Activated gamma-delta T cell treated with Interleukin-2 at 50 U/mL for 16 hours (primary cell): Measurements from ENCODE around the gene DDX53.

Experiments used
- DNase-seq: peaks from one replicate; pipeline ENCODE4 v3.0.0-alpha.2; 2020

The DDX53 gene

DNA sequence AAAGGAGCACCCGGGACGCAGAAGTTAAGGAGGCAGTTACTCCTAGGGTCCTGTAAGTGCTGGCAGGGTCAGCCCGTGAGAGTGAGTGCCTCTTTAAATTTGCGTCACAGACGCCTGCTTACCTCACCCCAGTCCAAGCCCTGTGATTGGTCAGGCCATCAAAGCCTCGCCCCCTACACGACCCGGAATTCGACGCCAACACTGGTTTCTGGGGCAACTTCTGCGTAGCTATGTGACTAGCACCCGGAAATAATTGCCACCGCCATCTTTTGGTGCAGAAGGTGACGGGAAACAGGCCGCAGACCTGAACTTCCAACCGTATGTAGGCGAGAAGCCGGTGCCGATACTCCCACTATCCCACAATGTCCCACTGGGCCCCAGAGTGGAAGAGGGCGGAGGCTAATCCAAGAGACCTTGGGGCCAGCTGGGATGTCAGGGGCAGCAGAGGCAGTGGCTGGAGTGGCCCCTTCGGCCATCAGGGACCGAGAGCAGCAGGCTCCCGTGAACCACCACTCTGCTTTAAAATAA, at the start of gene DDX53:
Gene DDX53, plus strand, starts transcription at position 265 of the 528 bp plus-strand sequence. Its CDS starts 98 bp downstream, at position 363.
- no peak for DNase-seq

DNA sequence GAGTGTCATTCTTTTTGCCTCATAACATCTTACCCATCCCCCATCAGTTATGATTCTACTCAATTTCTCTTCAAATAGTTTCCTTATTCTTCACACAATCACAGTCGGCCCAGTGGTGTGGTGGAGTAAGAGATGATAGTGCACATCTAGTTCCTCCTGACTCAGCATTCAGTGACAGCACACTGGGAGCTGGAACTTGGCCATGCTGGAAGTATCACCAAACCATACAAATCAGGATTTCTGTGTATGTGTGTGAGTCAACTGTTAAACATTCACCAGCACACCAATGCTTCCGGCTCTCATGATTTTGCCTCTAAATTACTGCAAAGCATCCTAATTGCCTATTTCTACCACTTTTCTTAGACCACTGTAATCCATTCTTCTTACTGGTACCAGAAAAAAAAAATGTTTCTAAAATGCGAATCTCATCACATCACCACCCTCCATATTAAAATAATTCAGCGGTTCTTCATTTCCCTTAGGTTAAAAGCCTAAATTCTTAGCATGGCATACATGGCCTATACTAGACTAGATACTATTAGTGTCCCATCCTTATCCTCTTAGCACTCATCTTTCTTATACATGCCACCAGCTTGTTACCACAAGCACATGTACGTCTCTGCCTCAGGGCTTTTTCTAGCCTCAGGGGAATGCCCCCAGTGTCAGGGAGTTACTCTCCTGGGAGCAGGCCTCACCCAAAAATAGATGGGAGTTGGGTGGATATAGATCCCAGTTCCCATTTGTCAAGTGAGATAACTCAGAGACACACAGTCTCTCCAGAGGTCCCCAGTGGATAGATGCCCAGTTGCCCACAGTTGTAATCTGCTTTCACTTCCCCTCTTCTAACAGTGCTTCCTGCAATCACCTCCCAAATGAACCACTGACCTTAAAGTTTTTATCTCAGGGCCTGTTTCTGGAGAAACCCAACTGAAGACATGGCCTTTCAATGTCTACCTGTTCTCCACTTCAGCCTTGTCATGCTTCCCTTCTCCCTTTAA, 49.2 kb upstream of the DDX53 start:
- DNase-seq, result no peak

DNA sequence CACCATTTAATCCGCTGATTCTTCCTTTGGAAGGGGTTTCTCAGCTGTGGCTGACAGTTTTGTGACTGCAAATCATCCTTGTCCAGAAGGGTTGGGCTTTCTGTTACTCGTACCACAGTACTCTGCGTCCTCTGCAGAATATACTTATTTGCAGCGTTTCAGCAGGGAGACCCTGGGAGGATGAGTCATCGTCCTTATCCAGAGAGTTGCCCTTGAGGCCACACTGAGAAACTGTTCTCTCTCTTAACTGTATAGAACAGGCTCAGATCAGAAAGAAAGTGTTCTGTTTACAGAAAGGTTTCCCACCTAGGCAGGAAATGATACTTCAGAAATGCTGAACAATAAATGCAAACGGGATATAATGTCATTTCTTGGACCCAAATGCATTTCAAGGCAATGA, 47.8 kb upstream of the DDX53 start:
- DNase-seq, result no peak

DNA sequence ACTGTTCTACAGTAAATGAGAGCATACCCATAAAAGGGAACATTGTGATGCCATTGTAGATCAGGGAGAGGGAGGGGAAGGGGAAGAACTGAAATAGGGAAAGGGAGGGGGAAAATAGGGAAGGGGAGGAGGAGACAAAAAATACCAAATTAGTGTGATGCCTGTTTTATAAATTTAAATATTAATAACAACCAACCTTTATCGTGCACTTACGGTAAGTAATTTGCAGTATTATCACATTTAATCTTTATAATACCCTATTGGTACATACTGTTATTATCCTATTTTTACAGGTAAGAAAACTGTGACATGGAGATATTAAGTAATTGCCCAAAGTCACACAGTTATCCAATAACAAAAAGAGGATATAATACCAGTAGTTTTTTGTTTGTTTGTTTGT, 41.5 kb upstream of the DDX53 start:
- DNase-seq, result no peak

DNA sequence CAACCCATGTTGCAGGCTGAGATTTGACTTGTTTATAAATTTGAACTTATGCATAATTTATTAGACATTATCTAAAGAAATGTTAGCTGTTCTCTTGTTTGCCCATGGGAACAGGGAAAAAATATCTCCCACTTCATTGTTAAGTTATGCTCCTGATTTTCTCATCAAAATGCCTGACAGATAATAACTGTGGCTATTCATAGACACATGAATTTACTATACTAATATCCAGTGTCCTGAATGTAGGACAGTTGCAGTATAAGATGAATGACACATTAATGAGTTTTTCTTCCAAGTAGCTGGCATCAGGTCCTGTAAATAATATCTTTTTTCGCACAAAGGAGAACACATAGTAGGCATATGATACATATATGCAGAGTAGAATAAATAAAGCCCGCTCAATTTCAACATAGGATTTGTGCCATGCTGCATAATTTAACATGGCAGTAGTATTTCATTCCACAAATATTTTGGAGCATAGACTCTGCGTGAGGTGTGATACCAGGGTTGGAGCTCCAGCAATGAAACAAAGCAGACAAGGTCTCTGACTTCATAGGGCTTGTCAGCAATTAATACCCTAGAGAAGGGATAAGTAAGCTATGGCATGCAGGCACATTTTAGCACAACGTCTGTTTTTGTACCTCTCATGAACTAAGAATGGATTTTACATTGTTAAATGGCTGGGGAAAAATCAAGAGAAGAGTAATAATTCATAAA, 40.4 kb upstream of the DDX53 start:
- DNase-seq, result no peak

DNA sequence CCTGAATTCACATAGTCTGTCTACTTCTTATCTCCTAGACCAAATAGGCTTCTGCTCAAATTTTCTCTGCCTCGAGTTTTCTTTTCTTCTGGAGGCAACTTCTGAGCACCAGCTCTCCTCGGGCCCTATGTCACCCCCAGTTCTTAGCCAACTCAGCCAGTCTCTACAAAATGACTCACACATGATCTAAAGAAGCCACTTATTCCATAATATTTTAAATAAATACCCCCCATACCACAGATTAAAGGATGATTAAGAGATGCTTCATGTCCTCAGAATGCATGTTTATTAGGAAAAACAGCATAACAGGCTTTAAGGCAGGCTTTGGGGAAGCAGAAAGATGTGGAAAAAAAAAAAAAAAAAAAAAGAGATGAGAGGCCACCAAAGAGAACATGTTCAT, 36.6 kb upstream of the DDX53 start:
- DNase-seq, result no peak

DNA sequence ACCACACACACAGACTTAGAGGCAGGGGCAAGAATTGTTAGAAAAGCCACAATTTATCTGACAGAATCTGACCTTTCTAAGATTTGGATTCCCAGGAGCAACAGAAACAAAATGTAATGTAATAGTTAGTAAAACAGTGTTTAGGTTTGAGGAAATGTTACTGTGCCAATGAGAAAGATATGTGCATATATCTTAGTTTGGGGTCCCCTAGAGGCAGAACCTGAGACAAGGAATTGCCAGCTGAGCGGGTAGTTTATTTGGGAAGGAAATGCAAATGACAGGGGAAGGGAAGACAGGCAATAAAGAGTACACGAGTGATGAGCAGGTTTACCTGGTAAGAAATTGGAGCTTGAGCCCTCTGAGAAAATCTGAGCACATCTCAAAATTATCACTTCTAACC, 31.3 kb upstream of the DDX53 start:
- no peak for DNase-seq

DNA sequence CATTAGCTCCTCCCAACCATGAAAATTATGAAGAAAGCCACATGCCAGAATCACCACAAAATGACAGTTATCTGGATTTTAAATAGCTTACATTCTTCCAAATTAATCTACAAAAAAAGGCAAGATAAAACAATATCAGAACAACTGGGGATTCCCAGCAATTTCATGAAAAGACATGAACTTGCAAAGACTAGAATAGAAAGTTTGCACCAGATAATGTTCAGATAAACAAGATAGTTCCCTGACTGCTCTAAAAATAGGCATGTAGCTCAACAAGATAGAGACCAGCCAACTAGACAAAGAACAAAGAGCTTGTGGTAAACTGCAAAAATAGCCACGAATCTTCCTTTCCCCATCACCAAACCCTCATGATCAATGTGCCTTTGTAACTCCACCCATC, 30.3 kb upstream of the DDX53 start:
- no peak for DNase-seq

DNA sequence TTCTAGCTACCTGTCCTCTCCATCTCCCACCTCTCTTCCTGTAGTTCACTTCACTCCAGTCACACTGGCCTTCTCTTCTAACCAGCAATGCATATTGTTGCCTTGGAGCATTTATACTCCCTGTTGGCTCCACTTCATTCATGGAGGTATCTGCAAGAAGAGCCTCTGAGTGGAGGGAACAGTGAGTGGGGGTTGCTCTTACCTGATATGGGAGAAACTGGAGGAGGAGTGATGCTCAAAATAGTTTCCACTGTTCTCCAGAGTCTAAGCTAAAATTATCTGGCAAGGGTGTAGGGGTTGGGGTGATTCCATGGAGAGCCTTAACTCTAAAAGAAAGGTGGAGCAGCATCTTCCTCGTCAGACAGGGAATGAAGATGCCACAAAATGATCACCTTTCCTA, 28.9 kb upstream of the DDX53 start:
- DNase-seq, result no peak

DNA sequence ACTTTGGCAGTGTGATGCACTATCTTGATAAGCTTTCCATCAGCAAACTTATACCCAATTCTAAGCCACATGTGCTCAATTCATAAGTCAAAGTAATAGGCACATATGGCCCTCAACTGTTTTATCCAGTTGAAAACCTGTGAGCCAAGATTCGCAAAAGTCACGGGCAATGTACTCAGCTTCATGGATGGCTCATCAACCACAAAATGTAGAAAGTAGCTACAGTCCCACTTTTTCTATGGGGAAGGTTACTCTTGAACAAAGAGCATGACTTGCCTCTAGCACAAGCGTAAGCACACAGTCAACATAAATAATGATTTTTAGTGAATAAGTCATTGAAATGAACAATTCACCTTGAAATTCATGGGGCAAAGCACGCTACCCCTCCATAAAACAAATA, 25.1 kb upstream of the DDX53 start:
- DNase-seq, result no peak

DNA sequence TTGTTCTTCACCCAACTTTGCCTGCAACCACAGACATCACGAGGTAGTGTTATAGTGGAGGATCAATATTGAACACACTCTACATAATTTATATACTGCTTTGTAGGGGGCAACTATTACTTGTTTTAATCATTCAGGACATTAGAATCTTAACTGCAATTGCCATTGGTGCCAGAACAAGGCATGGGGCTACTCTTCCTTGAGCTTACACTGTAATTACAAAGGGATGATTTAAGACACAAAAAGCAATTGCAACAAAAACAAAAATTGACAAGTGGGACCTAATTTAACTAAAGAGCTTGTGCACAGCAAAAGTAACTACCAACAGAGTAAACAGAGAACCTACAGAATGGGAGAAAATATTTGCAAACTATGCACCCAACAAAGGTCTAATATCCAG, 24.0 kb upstream of the DDX53 start:
- no peak for DNase-seq

DNA sequence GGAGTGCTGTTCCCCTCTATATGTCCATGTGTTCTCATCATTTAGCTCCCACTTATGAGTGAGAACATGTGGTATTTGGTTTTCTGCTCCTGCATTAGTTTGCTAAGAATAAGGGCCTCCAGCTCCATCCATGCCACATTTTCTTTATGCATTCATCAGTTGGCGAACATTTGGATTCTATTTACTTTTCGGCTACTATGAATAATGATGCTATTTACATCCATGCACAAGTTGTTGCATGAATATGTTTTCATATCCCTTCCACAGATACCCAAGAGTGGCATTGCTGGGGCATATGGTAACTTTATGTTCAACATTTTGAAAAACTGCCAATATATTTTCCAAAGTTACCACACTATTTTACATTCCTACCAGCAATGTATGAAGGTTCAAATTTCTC, 13.8 kb upstream of the DDX53 start:
- no peak for DNase-seq

DNA sequence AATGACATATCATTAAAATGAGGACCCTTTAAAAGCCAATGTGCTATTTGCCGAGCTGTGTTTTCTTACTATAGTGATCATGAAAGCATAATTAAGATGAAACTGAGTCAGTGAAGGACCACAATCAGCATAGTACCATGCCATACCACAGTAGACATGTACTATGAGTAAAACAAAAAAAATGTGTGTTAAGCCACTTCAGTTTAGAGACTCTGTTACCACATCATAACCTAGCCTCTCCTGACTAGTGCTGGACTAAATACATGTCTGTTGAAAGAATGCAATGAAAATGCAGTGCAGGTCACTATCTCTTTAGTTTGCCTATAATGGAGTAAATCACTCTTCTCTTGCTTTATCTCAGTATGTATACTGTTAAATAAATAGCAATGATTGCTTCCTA, 12.3 kb upstream of the DDX53 start:
- no peak for DNase-seq

DNA sequence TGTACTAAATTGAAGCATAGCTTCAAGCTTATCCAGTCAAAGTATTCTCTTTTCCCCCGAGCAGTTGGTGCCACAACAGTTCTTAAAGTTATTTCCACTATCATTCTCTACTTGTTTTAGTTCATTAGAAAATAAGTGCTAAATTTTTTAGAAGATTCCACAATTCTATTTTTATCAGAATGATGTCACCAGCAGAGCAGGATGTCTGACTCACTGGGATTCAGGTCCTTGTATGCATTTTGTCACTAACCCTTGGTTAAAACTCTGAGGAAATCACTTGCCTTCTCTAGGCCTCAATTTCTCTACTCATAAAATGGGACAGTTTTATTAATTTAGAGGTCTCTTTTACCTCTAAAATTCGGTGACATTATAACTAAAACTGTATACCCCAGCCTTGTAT, 3.4 kb downstream of the DDX53 start:
- no peak for DNase-seq

DNA sequence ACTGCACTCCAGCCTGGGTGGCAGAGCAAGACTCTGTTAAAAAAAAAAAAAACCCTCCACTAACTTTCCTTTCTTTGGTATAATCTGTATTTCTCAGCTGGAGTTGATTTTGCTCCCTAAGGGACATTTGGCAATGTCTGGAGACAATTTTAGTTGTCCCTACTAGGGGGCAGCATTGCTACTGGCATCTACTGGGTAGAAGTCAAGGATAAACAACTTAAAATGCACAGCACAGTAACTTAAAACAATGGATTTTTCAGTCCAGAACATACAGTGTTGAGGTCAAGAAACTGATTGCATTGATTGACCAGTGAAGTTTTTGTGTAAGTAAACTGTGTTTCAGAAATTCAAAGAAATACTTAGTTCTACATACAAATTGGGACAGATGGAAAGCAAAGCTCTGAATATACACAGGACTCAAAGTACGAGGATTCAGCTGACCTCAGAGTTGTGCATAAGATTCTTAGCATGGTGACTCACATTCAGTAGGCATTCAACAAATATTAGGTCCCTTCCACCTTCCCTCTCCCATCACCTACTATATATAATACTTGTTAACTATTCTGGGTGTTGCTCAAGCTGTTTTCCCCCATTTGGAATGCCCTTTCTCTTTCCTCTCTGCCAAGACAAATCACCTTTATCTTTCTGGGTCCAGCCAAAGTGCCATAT, 8.8 kb downstream of the DDX53 start:
- DNase-seq, result no peak

DNA sequence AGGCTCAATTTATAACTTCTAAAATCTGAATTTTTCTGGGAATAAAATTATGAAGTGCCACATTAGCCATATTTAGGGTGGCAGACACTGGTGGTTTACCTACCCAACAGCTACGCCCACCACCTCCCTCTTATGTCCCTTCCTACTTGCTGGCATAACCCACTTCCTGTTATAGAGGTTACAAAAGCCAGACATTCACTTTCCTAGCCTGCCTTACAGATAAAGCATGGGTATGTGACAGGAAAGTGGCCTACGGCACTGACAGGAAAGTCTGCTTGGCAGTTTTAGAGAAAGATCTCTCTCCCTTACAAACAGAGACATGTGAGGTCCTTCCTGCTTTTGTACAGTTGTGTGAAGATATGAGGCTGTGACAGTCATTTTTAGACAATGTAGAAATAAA, 12.4 kb downstream of the DDX53 start:
- no peak for DNase-seq

DNA sequence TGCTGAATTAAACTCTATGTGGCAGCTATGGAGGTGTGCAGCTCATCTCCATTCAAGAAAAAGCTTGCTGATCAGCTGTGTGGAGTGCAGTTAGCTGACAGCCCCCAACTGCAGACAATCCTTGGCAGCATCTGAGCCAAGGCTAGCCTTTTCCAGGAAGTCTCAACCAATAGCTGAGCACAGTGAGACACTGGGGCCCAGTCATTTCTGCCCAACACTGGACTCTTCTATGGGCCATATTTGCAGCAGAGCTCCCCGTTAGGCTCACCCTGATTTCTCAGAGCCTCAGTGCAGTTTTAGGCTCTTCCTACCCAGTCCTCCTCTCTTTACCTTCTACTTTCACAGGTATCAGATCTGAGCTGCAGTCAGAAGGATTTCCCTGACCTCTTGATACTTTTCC, 12.9 kb downstream of the DDX53 start:
- no peak for DNase-seq

DNA sequence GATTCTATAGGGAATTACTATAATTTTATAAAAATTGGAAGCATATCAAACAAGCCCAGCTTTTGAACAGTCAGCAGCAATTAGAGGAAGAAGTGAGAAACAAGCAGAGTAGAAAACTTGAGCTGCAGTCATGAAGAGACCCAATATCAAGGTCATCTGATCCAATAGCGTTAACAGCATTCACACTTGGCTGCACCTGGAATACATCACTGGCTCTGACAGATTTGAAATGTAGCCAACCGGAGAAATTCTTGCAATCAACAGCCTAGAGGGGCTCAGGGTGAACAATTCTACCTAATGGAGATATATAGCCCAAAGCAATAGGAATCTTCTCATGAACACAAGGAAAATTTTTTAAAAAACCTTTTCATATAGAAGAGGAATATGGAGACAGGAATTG, 13.6 kb downstream of the DDX53 start:
- no peak for DNase-seq

DNA sequence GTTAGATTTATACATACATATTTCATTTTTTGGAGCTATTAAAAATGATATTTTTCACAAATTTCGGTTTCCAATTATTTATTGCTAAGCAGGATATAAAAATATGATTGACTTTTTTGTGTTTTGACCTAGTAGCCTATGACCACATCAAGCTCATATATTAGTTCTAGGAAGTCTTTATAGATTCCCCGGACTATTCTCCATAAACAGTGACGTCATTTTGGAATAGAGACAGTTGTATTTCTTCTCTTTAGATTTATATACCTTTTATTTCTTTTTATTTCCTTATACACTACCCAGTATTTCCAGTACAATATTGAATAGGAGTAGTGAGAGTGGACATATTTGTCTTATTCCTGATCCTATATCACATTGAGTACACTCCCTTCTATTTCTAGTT, 31.8 kb downstream of the DDX53 start:
- DNase-seq, result no peak

DNA sequence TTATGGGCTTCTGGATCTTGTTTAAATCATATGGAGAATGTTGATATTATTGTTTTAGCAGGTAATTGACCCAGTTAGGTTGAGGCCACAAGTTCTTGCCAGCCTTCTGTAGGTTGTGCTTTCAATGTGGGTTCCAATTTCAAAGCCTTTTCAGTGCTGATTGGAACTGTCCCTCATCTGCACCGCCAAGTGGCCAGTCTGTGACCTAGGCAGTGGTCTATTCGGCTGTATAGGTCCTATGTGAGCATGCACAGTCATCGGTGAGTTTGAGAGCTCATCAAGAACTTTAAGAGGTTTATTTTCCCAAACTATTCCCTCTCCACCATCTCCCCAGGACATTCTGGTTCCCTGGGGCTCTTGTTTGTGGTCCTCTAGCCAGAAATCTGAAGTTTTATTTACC, 35.7 kb downstream of the DDX53 start:
- no peak for DNase-seq

DNA sequence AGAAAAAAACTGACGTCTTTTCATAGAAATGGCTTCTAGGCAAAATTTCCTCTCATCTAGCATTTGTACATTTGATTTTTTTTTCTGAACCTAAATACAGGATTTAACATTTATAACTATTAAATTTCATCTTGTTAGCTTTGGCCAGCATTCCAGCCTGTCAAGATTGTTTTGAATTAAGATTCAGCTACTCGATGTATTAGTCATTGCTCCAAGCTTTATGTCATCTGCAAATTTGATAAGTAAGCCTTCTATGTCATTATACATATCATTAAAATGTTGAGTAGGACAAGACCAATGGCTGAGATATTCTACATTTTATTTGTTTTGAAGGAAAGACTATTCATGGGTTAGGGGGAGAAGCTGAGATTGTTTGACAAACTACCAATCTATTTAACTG, 46.7 kb downstream of the DDX53 start:
- no peak for DNase-seq

DNA sequence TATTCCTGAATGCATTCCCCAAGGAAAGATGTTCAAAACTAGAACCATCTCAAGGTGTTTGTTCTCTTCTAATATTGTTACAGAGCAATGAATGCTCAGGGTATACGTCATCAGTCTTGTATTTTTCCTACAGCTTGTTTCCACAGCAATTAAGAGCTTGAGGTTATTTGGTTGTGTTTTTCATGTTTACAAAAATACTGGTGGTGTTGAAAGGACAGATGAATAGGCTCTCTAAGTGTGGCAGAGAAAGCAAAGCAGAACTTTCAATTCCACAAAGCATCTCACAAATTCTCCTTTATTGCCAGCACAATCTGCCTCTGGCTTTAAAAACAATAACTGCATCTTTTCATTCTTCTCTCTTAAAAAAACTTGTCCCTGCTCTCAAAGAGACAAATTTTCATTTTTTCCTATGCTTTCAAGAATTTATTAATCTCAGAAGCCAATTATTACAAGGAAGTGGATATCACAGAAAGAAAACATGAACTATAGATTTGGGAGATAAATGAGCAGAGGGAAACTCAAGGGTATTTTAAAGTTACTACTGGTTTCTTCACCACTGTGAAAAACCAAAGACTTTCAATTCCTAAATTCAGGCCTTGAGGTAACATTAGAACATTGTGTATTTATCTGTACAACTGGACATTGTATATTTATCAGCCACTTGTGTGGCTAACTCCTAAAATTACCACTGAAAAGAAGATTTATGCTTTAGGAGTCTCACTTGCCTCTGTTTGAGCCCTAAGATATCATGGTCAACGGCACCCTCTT, 49.2 kb downstream of the DDX53 start:
- DNase-seq, result no peak

DNA sequence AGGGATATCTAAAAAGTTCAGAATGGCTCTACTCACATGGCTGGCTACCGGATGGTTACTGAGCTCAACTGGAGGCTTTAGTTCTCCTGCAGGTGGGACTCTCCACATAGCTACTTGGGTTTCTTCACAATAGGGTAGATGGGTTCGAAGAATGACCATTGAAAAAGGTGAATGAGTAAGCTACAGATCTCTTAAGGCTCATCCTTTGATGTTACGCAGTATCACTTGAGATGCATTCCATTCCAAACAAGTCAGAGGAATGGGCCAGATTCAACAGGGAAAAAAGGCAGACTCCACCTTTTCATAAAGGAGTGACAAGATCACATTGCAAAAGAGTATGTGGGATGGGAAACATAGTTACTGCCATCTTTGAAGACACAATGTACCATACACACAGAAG, 52.6 kb downstream of the DDX53 start:
- DNase-seq, result no peak
